Activated CD4-positive, alpha-beta memory T cell treated with anti-CD3 and anti-CD28 coated beads, Interleukin-2, amount 10 ng/mL, durations not matched to agents 7 days and 5 days (primary cell): ENCODE results near the gene SAMD4B. TPM values are rescaled to one million over a fixed set of nuclear protein-coding genes. Genes with fewer than 3 reads are reported as not detected.

Experiments used
- CTCF ChIA-PET: fragments of 350-600 bp; sonication (Branson Sonifier 250); formaldehyde crosslinking; loops from one replicate; lab custom pipeline; 2021; ENCODE audit warnings: antibody characterized with exemption, inconsistent platforms; lab: Charles Lee
- POLR2A ChIA-PET: fragments of 350-600 bp; sonication (Branson Sonifier 250); formaldehyde crosslinking; loops from one replicate; lab custom pipeline; 2021; ENCODE audit warnings: antibody characterized with exemption; lab: Charles Lee
- DNase-seq: peaks from one replicate; pipeline ENCODE4 v3.0.0-alpha.2; 2020
- H3K27ac Mint-ChIP-seq: one replicate; pipeline ENCODE4 v1.8.0; 2021; ENCODE audit warnings: mild to moderate bottlenecking, mixed read lengths
- H3K27me3 Mint-ChIP-seq: one replicate; pipeline ENCODE4 v1.8.0; 2021; ENCODE audit warnings: mixed read lengths
- H3K36me3 Mint-ChIP-seq: one replicate; pipeline ENCODE4 v1.8.0; 2021; ENCODE audit warnings: low read depth, mixed read lengths
- H3K4me1 Mint-ChIP-seq: one replicate; pipeline ENCODE4 v1.8.0; 2021; ENCODE audit warnings: mixed read lengths
- H3K4me3 Mint-ChIP-seq: one replicate; pipeline ENCODE4 v1.8.0; 2021; ENCODE audit warnings: mild to moderate bottlenecking, mixed read lengths
- H3K9me3 Mint-ChIP-seq: one replicate; pipeline ENCODE4 v1.8.0; 2021; ENCODE audit warnings: mixed read lengths
- total RNA-seq, 2 experiments: library from RNA; stranded (reverse); gene quantifications; one replicate each; pipeline ENCODE4 v1.2.3, GENCODE V29; 2021

The SAMD4B gene
- total RNA-seq, 2 experiments from 2014 or later = 53.9 to 54.8 TPM

DNA sequence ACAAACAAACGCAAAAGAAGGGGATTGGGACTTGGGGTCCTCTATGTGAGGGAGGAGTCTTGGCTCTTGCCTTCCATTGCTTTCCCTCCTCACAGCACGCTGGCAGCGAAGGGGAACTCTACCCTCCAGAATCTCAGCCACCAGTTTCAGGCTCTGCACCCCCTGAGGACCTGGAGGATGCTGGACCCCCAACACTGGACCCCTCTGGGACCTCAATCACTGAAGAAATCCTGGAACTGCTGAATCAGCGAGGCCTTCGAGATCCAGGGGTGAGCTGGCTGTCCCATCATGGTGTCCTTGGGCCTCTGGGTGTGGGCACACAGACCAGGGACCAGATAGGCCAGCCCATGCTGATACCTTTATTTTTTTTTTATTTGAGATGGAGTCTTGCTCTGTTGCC, 79.8 kb downstream of the SAMD4B start:
- Mint-ChIP-seq H3K36me3 (peaks cover 44% of the 10 kb centered on the region), H3K4me1 (no peaks in the 10 kb centered on the region), H3K27ac (no peak overlapping the region), H3K27me3 (no peaks in the 10 kb centered on the region), H3K4me3 (no peak overlapping the region), H3K9me3 (no peaks in the 10 kb centered on the region)
- ChIA-PET POLR2A (interaction anchor here (1.2 to 5.7 kb wide), 2 partner anchors 14 to 20 kb away, joined by 3 to 30 read pairs; partner anchors contain the start of gene RPS16), CTCF (interaction anchor here (0.6 kb wide), 1 partner anchor 32 kb away, joined by 4 read pairs; no protein-coding TSS in a partner anchor)
- no peak for DNase-seq

GRCh38 chr19:39423258-39424086, 81.3 kb downstream of the SAMD4B start:
- H3K4me1 Mint-ChIP-seq = no peaks in the 10 kb centered on the region
- H3K36me3 Mint-ChIP-seq = peaks cover 38% of the 10 kb centered on the region
- no peak overlapping the region for H3K4me3 Mint-ChIP-seq
- no peak overlapping the region for H3K27ac Mint-ChIP-seq
- no peaks in the 10 kb centered on the region for H3K9me3 Mint-ChIP-seq
- CTCF ChIA-PET = no interaction called here
- H3K27me3 Mint-ChIP-seq = no peaks in the 10 kb centered on the region
- POLR2A ChIA-PET = interaction anchor here (1.3 kb wide), 1 partner anchor 26 kb away, joined by 3 read pairs; no protein-coding TSS in a partner anchor
- DNase-seq = no peak

DNA sequence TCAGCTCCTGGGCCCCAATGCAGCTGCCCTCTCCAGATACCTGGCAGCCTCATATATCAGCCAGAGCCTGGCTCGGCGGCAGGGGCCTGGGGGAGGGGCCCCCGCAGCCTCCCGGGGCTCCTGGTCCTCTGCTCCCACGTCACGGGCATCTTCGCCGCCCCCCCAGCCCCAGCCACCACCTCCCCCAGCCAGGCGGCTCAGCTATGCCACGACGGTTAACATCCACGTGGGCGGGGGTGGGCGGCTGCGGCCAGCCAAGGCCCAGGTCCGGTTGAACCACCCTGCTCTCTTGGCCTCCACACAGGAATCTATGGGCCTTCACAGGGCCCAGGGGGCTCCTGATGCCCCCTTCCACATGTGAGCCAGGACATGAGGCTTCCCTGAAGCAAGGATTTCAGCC, 82.7 kb downstream of the SAMD4B start:
- peaks cover 3% of the 10 kb centered on the region for H3K4me1 Mint-ChIP-seq
- DNase-seq = no peak
- ChIA-PET CTCF (no interaction called here), POLR2A (interaction anchor here (1.3 to 1.5 kb wide), 4 partner anchors 8 to 28 kb away, joined by 3 to 10 read pairs (median 5); partner anchors contain the start of genes PLEKHG2 and RPS16)
- no peaks in the 10 kb centered on the region for H3K27me3 Mint-ChIP-seq
- no peak overlapping the region for H3K27ac Mint-ChIP-seq
- H3K9me3 Mint-ChIP-seq = no peaks in the 10 kb centered on the region
- no peak overlapping the region for H3K4me3 Mint-ChIP-seq
- H3K36me3 Mint-ChIP-seq = peaks cover 31% of the 10 kb centered on the region

DNA sequence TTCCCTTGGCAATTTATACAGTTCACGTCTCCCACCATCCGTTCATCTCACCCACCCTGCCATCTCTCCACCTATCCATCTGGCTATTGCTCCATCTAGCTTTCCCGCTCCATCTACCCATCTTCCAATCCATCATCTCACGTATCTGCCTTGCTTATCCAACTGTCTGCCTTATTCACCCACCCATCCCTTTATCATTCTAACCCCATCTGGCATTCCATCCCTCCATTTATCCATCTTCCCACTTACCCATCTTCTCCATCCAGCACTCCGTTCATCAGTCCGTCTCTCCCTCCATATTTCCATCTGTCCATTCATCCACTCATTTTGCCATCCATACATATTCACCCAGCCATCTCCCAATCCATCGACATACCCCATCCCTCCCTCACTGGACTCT, 83.5 kb downstream of the SAMD4B start:
- no peak overlapping the region for H3K4me3 Mint-ChIP-seq
- ChIA-PET POLR2A (interaction anchor here (1.3 to 2.6 kb wide), 4 partner anchors 9 to 28 kb away, joined by 3 to 18 read pairs (median 5); partner anchors contain the start of genes PLEKHG2 and RPS16), CTCF (interaction anchor here (1.3 kb wide), 1 partner anchor 15 kb away, joined by 4 read pairs; no protein-coding TSS in a partner anchor)
- peaks cover 32% of the 10 kb centered on the region for H3K36me3 Mint-ChIP-seq
- H3K27me3 Mint-ChIP-seq = no peaks in the 10 kb centered on the region
- DNase-seq = no peak
- H3K9me3 Mint-ChIP-seq = no peaks in the 10 kb centered on the region
- H3K4me1 Mint-ChIP-seq = peaks cover 10% of the 10 kb centered on the region
- peak overlapping the region; percentile 12 for H3K27ac Mint-ChIP-seq

DNA sequence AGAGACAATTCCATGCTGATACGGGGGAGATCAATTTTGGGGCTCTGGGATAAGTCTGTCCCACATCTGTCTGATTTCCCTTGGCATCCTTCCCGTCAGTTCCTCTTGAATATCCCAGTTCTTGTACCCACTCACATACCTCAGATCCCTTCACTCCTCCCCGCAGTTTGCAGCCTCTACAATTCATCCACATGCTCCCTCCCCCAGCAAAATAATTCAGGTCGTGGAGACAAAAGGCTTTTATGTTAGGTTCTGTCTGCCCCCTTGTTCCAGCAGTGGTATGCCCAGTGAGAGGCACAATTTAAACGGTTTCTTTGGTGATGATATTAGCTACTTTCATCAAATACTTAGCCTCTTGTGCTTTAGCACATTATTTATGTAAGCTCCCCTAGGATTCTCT, 83.9 kb downstream of the SAMD4B start:
- DNase-seq = no peak
- CTCF ChIA-PET = interaction anchor here (0.7 to 1.3 kb wide), 3 partner anchors 14 to 84 kb away, joined by 3 to 4 read pairs (median 4); partner anchors contain the start of gene SAMD4B
- Mint-ChIP-seq H3K4me1 (peaks cover 14% of the 10 kb centered on the region), H3K27ac (peak overlapping the region; percentile 4), H3K9me3 (no peaks in the 10 kb centered on the region), H3K27me3 (no peaks in the 10 kb centered on the region), H3K36me3 (peaks cover 35% of the 10 kb centered on the region), H3K4me3 (no peak overlapping the region)
- POLR2A ChIA-PET = interaction anchor here (1.1 to 2.7 kb wide), 6 partner anchors 7 to 35 kb away, joined by 3 to 18 read pairs (median 6); partner anchors contain the start of genes MED29, PAF1 and RPS16

- POLR2A ChIA-PET = interaction anchor here (0.6 to 3.0 kb wide), 7 partner anchors 8 to 30 kb away, joined by 3 to 18 read pairs (median 7); partner anchors contain the start of genes RPS16 and SUPT5H
- H3K4me3 Mint-ChIP-seq = no peak overlapping the region
- peaks cover 35% of the 10 kb centered on the region for H3K36me3 Mint-ChIP-seq
- no peaks in the 10 kb centered on the region for H3K9me3 Mint-ChIP-seq
- DNase-seq = no peak
- CTCF ChIA-PET = interaction anchor here (1.0 kb wide), 1 partner anchor 13 kb away, joined by 4 read pairs; no protein-coding TSS in a partner anchor
- H3K4me1 Mint-ChIP-seq = peaks cover 26% of the 10 kb centered on the region
- no peaks in the 10 kb centered on the region for H3K27me3 Mint-ChIP-seq
- H3K27ac Mint-ChIP-seq = no peak overlapping the region
These were observed 85.5 kb downstream of the SAMD4B start for GRCh38 chr19:39427707-39428106.

DNA sequence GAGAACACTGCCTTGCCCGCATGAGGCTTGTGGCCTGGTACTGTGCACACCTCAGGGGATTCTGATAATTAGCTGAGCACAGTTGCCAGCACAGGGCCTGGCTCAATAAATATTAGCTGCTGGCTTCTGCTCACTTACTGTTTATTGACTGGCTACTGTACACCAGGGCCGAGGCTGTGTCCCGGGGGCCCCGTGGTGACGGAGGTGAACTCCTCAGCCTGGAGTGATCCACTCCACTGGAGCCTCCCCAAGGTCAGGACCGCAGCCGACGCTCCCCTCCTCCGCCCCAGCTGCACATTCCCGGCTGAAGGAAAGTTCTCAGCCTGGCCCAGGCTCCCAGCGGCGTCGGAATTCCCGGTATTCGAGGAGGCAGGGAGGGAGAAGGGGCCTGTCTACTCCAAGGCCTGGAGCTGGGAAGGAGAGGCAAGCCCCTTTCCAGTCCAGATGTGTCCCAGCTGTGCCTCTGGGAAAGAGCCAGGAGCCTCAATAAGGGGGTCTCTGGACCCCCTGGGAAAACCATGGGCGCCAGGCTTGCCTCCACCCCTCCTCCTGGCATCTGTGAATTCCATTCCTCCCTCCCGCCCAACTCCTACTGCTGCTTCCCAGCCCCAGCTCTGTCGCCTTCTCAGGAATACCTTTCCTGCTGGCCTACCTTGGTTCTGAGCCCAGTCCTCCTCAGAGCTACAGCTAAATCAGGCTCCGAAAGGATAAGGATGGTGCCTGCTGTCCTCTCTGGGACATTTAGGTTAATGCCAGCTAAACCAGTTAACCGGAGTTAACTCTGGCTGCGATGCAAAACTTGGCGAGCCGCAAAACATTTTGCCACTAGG, 86.3 kb downstream of the SAMD4B start:
- Mint-ChIP-seq H3K27me3 (no peaks in the 10 kb centered on the region), H3K27ac (no peak overlapping the region), H3K9me3 (no peaks in the 10 kb centered on the region), H3K4me1 (peaks cover 34% of the 10 kb centered on the region), H3K4me3 (no peak overlapping the region), H3K36me3 (peaks cover 39% of the 10 kb centered on the region)
- CTCF ChIA-PET = no interaction called here
- POLR2A ChIA-PET = interaction anchor here (0.6 to 3.0 kb wide), 9 partner anchors 7 to 52 kb away, joined by 3 to 18 read pairs (median 4); partner anchors contain the start of genes MED29, PAF1, RPS16 and SUPT5H
- no peak for DNase-seq

DNA sequence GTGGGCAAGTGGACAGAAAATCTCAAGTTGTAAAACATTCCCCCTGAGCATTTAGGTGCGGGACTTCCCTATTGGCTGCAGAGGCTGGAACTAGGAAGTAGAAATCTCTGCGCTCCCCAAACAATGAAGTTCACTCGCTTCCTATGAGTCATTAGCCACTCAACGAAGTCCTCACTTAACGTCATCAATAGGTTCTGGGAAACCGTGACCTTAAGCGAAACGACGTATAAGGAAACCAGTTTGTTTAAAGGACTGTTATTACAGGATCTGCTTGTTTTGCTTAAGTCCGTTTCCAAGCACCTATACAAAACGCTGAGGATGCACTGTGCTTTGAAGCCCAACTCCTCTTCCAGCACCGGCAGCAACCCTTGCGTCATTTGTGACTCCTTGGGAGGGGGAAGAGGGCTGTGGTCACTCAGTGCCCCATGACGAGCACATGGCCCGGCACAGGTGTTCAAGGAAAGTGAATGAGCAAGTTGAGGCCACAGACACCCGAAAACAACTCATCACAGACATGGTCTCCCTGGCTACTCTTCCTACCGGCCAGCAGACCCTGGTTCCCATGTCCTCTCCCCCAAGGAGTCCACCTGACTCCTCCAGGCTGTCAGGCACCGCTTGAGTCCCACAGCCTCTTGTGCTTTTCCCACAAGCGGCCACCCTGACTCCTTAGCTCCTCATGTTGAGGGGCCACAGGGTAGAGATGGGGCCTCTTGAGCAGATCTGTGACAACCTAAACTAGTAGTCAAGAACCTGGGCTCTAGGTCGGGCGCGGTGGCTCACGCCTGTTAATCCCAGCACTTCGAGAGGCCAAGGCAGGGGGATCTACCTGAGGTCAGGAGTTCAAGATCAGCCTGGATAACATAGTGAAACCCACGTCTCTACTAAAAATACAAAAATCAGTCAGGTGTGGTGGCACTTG, 88.7 kb downstream of the SAMD4B start:
- no peaks in the 10 kb centered on the region for H3K9me3 Mint-ChIP-seq
- no peaks in the 10 kb centered on the region for H3K27me3 Mint-ChIP-seq
- H3K36me3 Mint-ChIP-seq = peaks cover 46% of the 10 kb centered on the region
- H3K4me3 Mint-ChIP-seq = peak overlapping the region; percentile 61
- DNase-seq = peak; percentile 86
- peak overlapping the region; percentile 97 for H3K27ac Mint-ChIP-seq
- POLR2A ChIA-PET = interaction anchor here (1.2 to 6.8 kb wide), 3 partner anchors 14 to 90 kb away, joined by 3 to 157 read pairs (median 5); partner anchors contain the start of genes SUPT5H and ZFP36
- peaks cover 55% of the 10 kb centered on the region for H3K4me1 Mint-ChIP-seq
- CTCF ChIA-PET = no interaction called here

GRCh38 chr19:39432677-39433025, 90.4 kb downstream of the SAMD4B start:
- Mint-ChIP-seq H3K36me3 (peaks cover 45% of the 10 kb centered on the region), H3K27me3 (no peaks in the 10 kb centered on the region), H3K4me3 (no peak overlapping the region), H3K4me1 (peaks cover 67% of the 10 kb centered on the region), H3K27ac (peak overlapping the region; percentile 98), H3K9me3 (no peaks in the 10 kb centered on the region)
- ChIA-PET CTCF (interaction anchor here (1.1 kb wide), 1 partner anchor 34 kb away, joined by 3 read pairs; no protein-coding TSS in a partner anchor), POLR2A (interaction anchor here (0.9 to 6.8 kb wide), 8 partner anchors 13 to 97 kb away, joined by 3 to 157 read pairs (median 4); partner anchors contain the start of genes GMFG, MED29, SAMD4B and ZFP36)
- no peak for DNase-seq

DNA sequence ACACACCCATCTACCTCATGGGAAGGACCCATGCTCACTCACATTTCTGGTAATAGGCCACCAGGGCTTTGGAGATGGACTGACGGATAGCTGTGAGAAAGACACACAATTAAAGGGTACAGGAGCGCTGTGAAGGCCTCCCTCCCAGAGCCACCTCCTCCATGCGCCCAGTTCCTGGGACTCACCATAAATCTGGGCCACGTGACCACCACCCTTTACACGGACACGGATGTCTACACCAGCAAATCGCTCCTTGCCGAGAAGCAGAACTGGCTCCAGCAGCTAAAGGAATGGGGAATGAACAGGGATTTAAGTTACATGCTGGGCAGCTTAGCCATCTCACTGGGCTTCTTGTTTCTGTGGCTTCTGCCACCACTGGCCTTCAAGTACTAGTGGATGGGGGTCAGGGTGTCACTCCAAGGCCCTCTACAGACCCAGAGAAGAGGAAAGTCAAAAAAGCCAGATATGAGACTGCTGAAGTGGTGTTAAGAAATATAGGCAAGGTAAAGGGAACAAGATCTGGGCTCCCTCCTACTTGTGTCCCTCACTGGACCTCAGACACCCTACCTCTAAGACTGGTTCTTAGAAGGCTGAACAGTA, 91.4 kb downstream of the SAMD4B start:
- peaks cover 45% of the 10 kb centered on the region for H3K36me3 Mint-ChIP-seq
- ChIA-PET CTCF (interaction anchor here (0.7 to 0.9 kb wide), 2 partner anchors 22 to 35 kb away, joined by 3 read pairs; no protein-coding TSS in a partner anchor), POLR2A (interaction anchor here (1.1 to 6.8 kb wide), 7 partner anchors 12 to 98 kb away, joined by 3 to 157 read pairs (median 13); partner anchors contain the start of genes GMFG, MED29, PAF1 and SUPT5H)
- H3K27me3 Mint-ChIP-seq = no peaks in the 10 kb centered on the region
- peaks cover 67% of the 10 kb centered on the region for H3K4me1 Mint-ChIP-seq
- DNase-seq = no peak
- H3K4me3 Mint-ChIP-seq = peak overlapping the region; percentile 99
- H3K9me3 Mint-ChIP-seq = no peaks in the 10 kb centered on the region
- H3K27ac Mint-ChIP-seq = peak overlapping the region; percentile 98
